Smooth muscle cell of the pulmonary artery (primary cell): ENCODE data around the gene MAGED1. TPM values are rescaled to one million over a fixed set of nuclear protein-coding genes. Genes with fewer than 3 reads are reported as not detected.

Source experiments
- total RNA-seq: library from RNA; depleted of rRNA; stranded (reverse); fragments of >200 nt; gene quantifications from 2 replicates; pipeline ENCODE4 v1.2.3, GENCODE V29; 2014

MAGED1 gene, protein sequence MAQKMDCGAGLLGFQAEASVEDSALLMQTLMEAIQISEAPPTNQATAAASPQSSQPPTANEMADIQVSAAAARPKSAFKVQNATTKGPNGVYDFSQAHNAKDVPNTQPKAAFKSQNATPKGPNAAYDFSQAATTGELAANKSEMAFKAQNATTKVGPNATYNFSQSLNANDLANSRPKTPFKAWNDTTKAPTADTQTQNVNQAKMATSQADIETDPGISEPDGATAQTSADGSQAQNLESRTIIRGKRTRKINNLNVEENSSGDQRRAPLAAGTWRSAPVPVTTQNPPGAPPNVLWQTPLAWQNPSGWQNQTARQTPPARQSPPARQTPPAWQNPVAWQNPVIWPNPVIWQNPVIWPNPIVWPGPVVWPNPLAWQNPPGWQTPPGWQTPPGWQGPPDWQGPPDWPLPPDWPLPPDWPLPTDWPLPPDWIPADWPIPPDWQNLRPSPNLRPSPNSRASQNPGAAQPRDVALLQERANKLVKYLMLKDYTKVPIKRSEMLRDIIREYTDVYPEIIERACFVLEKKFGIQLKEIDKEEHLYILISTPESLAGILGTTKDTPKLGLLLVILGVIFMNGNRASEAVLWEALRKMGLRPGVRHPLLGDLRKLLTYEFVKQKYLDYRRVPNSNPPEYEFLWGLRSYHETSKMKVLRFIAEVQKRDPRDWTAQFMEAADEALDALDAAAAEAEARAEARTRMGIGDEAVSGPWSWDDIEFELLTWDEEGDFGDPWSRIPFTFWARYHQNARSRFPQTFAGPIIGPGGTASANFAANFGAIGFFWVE
- 153 and 201 TPM in 2 replicates for total RNA-seq

DNA sequence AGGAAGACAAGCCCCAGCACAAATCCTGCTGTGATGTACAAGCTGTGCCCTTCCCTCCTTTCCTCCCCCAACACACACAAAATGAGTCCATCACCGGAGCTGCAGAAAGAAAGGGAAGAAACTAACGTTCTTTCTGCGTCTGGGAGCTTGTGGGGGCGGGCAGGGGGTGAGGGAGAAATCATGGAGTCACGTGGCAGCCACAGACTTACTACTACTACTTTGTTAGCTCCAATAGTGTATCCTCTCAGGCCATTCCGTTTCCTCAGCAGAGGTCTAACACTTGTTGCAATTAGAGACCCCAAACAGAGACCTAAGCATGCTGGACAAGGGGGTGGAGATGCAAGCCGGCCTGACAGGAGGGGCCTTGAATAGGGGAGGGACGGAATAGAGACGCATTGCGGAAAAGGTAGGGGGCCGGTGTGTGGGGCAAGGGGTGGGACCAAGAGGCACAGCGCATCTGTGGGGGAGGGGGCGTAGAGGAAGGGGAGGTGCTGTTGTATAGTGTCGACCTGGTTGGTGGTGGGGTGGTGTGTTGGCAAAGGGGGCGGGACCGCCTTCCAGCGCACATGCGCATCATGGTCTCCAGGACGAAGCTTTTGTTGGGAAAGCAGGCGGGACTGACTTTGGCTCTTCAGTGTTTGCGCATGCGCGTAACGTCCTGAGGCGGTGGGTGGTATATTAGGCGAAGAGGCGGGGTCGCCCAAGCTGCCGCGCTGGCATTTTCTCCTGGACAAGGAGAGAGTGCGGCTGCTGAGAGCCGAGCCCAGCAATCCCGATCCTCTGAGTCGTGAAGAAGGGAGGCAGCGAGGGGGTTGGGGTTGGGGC lies at the start of gene MAGED1:
TSS of gene MAGED1 (plus strand) at position 703 of the 825 bp plus-strand sequence. CDS start 682 bp downstream, outside the sequence.

Other genes with a start within 250 kb of the MAGED1 start
- not detected in 2 replicates for gene CENPVL2, start 210.8 kb upstream of the MAGED1 start, total RNA-seq
- not detected in 2 replicates for gene CENPVL1, start 183.1 kb upstream of the MAGED1 start, total RNA-seq
- 4.8 and 7.0 TPM in 2 replicates for gene GSPT2, start 150.2 kb upstream of the MAGED1 start, total RNA-seq
- gene MAGED4B, start 175.6 kb downstream of the MAGED1 start, total RNA-seq, result 31.4 and 48.5 TPM in 2 replicates